Measurements from ENCODE around the gene ANO9.

DNA sequence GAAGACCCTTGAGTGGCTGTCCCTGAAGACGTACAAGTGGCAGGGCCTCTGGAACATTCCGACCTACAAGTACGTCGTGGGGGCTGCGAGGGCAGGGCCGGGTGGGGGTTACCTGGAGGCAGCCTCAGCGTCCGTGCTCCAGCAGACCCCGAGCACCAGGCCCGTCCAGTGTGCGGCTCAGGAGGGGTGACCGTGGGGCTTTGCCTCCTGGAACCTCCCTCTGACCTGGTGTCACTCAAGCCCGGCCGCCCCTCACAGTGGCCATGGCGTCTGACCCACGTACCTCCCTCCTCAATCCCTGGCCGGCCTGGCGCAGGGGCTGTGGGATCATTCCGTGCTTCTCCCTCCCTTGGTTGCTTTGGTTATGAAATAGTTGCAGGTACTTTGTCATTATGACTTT is 46.8 kb upstream of the ANO9 start:
- TF ChIP-seq CTCF (IDR thresholded peaks at IDR 0.05; ENCODE audit: low read length) (no peak), EZH2 (optimal IDR thresholded peaks at IDR 0.05; ENCODE audit: low read depth, low read length) (no peak), EZH2phosphoT487 (IDR thresholded peaks at IDR 0.05; ENCODE audit: low read length) (no peak)
